ENCODE results near the gene KIF26A. TPM values are rescaled to one million over a fixed set of nuclear protein-coding genes. Genes with fewer than 3 reads are reported as not detected.

Gene KIF26A
- total RNA-seq, 1 donor, result not detected

GRCh38 chr14:104147346-104148125, 9.1 kb downstream of the KIF26A start:
- no peaks in the 10 kb centered on the region for H3K4me1 ChIP-seq (ENCODE audit: insufficient read depth, low read length)
- no peak for TF ChIP-seq CTCF (IDR thresholded peaks at IDR 0.05; ENCODE audit: extremely low read depth, low read depth, low read length)
- no peak overlapping the region for H3K4me2 ChIP-seq (ENCODE audit: insufficient read depth, low read length)
- no peaks in the 10 kb centered on the region for H3K27me3 ChIP-seq (ENCODE audit: insufficient read depth, low read length)
- H4K20me1 ChIP-seq (ENCODE audit: insufficient read depth, low read length), result no peaks in the 10 kb centered on the region
- no peaks in the 10 kb centered on the region for H3K9me3 ChIP-seq (ENCODE audit: low read depth, low read length)
- H3K27ac ChIP-seq (ENCODE audit: low read depth, low read length), result no peak overlapping the region
- peak; percentile 83 for DNase-seq (ENCODE audit: insufficient read length, low spot score, missing footprints)
- no peak overlapping the region for H3K4me3 ChIP-seq (ENCODE audit: insufficient read depth, low read length)
- no peaks in the 10 kb centered on the region for H3K79me2 ChIP-seq (ENCODE audit: insufficient read depth, low read length)
- H2AFZ ChIP-seq (ENCODE audit: low read length), result no peak overlapping the region
- no peaks in the 10 kb centered on the region for H3K36me3 ChIP-seq (ENCODE audit: insufficient read depth, low read length)

- Histone ChIP-seq H3K36me3 (ENCODE audit: insufficient read depth, low read length) (no peaks in the 10 kb centered on the region), H3K79me2 (ENCODE audit: insufficient read depth, low read length) (no peaks in the 10 kb centered on the region), H3K27me3 (ENCODE audit: insufficient read depth, low read length) (no peaks in the 10 kb centered on the region), H3K27ac (ENCODE audit: low read depth, low read length) (no peak overlapping the region), H3K4me3 (ENCODE audit: insufficient read depth, low read length) (no peak overlapping the region), H2AFZ (ENCODE audit: low read length) (no peak overlapping the region), H3K4me2 (ENCODE audit: insufficient read depth, low read length) (no peak overlapping the region), H4K20me1 (ENCODE audit: insufficient read depth, low read length) (no peaks in the 10 kb centered on the region), H3K9me3 (ENCODE audit: low read depth, low read length) (no peaks in the 10 kb centered on the region), H3K4me1 (ENCODE audit: insufficient read depth, low read length) (no peaks in the 10 kb centered on the region)
- peak; percentile 91 for DNase-seq (ENCODE audit: insufficient read length, low spot score, missing footprints)
- no peak for TF ChIP-seq CTCF (IDR thresholded peaks at IDR 0.05; ENCODE audit: extremely low read depth, low read depth, low read length)
These were observed 10.3 kb downstream of the KIF26A start for GRCh38 chr14:104148433-104149277.

- Histone ChIP-seq H3K9me3 (ENCODE audit: low read depth, low read length) (no peaks in the 10 kb centered on the region), H3K4me3 (ENCODE audit: insufficient read depth, low read length) (no peak overlapping the region), H2AFZ (ENCODE audit: low read length) (no peak overlapping the region), H3K4me2 (ENCODE audit: insufficient read depth, low read length) (no peak overlapping the region), H3K79me2 (ENCODE audit: insufficient read depth, low read length) (no peaks in the 10 kb centered on the region), H3K27ac (ENCODE audit: low read depth, low read length) (no peak overlapping the region), H4K20me1 (ENCODE audit: insufficient read depth, low read length) (no peaks in the 10 kb centered on the region), H3K36me3 (ENCODE audit: insufficient read depth, low read length) (no peaks in the 10 kb centered on the region), H3K4me1 (ENCODE audit: insufficient read depth, low read length) (no peaks in the 10 kb centered on the region), H3K27me3 (ENCODE audit: insufficient read depth, low read length) (no peaks in the 10 kb centered on the region)
- TF ChIP-seq CTCF (IDR thresholded peaks at IDR 0.05; ENCODE audit: extremely low read depth, low read depth, low read length), result no peak
- DNase-seq (ENCODE audit: insufficient read length, low spot score, missing footprints), result no peak
These were observed 10.8 kb downstream of the KIF26A start for GRCh38 chr14:104149278-104149595.

- Histone ChIP-seq H3K27me3 (ENCODE audit: insufficient read depth, low read length) (no peaks in the 10 kb centered on the region), H3K79me2 (ENCODE audit: insufficient read depth, low read length) (no peaks in the 10 kb centered on the region), H3K27ac (ENCODE audit: low read depth, low read length) (no peak overlapping the region), H3K36me3 (ENCODE audit: insufficient read depth, low read length) (no peaks in the 10 kb centered on the region), H4K20me1 (ENCODE audit: insufficient read depth, low read length) (no peaks in the 10 kb centered on the region), H3K9me3 (ENCODE audit: low read depth, low read length) (no peaks in the 10 kb centered on the region), H2AFZ (ENCODE audit: low read length) (no peak overlapping the region), H3K4me2 (ENCODE audit: insufficient read depth, low read length) (no peak overlapping the region), H3K4me1 (ENCODE audit: insufficient read depth, low read length) (no peaks in the 10 kb centered on the region), H3K4me3 (ENCODE audit: insufficient read depth, low read length) (no peak overlapping the region)
- DNase-seq (ENCODE audit: insufficient read length, low spot score, missing footprints), result no peak
- TF ChIP-seq CTCF (IDR thresholded peaks at IDR 0.05; ENCODE audit: extremely low read depth, low read depth, low read length), result no peak
These were observed 11.3 kb downstream of the KIF26A start for GRCh38 chr14:104149617-104150135.
